Loucy (cell line): ENCODE results near the gene NDUFS1.

Experiments used
- H2AFZ ChIP-seq: fragments of 200-600 bp; sonication (generic); 2 replicates; pipeline ENCODE4 v1.6.0; 2016; ENCODE audit warnings: antibody characterized with exemption, mild to moderate bottlenecking, low read length, moderate library complexity
- H3F3A ChIP-seq: fragments of 200-600 bp; 2 replicates; pipeline ENCODE4 v1.6.0; 2016; ENCODE audit warnings: antibody characterized with exemption, low read depth, mild to moderate bottlenecking
- H3K27me3 ChIP-seq: fragments of 200-600 bp; sonication (generic); 2 replicates; pipeline ENCODE4 v1.6.1; 2014; ENCODE audit warnings: low read length, mild to moderate bottlenecking; ENCODE audit not compliant: insufficient read depth, poor library complexity, severe bottlenecking
- H3K36me3 ChIP-seq: fragments of 200-600 bp; sonication (generic); 2 replicates; pipeline ENCODE4 v1.6.1; 2016; ENCODE audit warnings: low read length; ENCODE audit not compliant: insufficient read depth
- H3K4me1 ChIP-seq: fragments of 200-600 bp; sonication (generic); 2 replicates; pipeline ENCODE4 v1.5.1; 2014; ENCODE audit warnings: low read length, mild to moderate bottlenecking; ENCODE audit not compliant: insufficient read depth, poor library complexity, severe bottlenecking
- H3K4me2 ChIP-seq: fragments of 200-600 bp; sonication (generic); 2 replicates; pipeline ENCODE4 v1.6.0; 2014; ENCODE audit warnings: antibody characterized with exemption, low read length, low read depth, mild to moderate bottlenecking; ENCODE audit not compliant: poor library complexity, severe bottlenecking
- H3K4me3 ChIP-seq: fragments of 200-600 bp; sonication (generic); 2 replicates; pipeline ENCODE4 v1.5.1; 2014; ENCODE audit warnings: low read length, mild to moderate bottlenecking, mixed read lengths; ENCODE audit not compliant: poor library complexity, severe bottlenecking
- H3K79me2 ChIP-seq: fragments of 200-600 bp; sonication (generic); 2 replicates; pipeline ENCODE4 v1.6.1; 2014; ENCODE audit warnings: low read length; ENCODE audit not compliant: insufficient read depth
- H3K9ac ChIP-seq: fragments of 200-600 bp; sonication (generic); 2 replicates; pipeline ENCODE4 v1.6.0; 2014; ENCODE audit warnings: mild to moderate bottlenecking, low read depth, low read length, moderate library complexity; ENCODE audit not compliant: poor library complexity, severe bottlenecking
- H3K9me2 ChIP-seq: fragments of 200-600 bp; sonication (generic); replicated peaks from 2 replicates; pipeline ENCODE4 v1.6.1; 2016; ENCODE audit warnings: low read depth, low read length, mixed read lengths
- H3K9me3 ChIP-seq: fragments of 200-600 bp; sonication (generic); 2 replicates; pipeline ENCODE4 v1.6.1; 2014; ENCODE audit warnings: mild to moderate bottlenecking, antibody characterized with exemption, low read length, low read depth; ENCODE audit not compliant: insufficient read depth
- H4K20me1 ChIP-seq: fragments of 200-600 bp; sonication (generic); 2 replicates; pipeline ENCODE4 v1.6.0; 2014; ENCODE audit warnings: antibody characterized with exemption, low read length, mild to moderate bottlenecking; ENCODE audit not compliant: insufficient read depth, poor library complexity, severe bottlenecking
- EZH2phosphoT487 ChIP-seq: fragments of 200-600 bp; IDR thresholded peaks from 2 replicates; pipeline ENCODE4 v1.6.1; 2018; ENCODE audit warnings: antibody characterized with exemption, mild to moderate bottlenecking, moderate library complexity, borderline replicate concordance
- TF ChIP-seq, protein P1 (sequence below): fragments of 200-600 bp; sonication (generic); conservative IDR thresholded peaks from 2 replicates; pipeline ENCODE4 v1.5.1; 2014; ENCODE audit warnings: mild to moderate bottlenecking, antibody characterized with exemption, low read length

Gene NDUFS1

DNA sequence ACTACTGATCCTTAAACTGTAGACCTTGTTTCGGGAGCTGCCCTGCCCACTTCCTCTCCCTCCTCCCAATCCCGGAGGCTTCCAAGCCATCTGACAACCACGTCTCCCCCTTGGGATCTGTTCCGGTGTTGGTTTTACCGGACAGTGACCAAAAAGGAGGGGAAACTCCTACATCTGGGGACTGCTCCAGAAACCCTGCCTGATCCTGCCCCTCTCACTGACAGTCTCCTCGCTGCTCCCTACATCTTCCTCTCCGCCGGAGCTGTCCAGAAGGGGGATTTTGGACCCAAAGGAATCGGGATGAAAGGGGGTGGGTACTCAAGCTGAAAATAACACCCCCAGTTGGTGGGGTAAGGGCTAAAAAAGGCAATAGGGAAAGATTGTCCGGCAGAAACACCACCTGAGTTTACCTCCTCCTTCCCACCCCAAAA lies 74.8 kb downstream of the NDUFS1 start:
- Histone ChIP-seq H4K20me1 (peaks cover 30% of the 10 kb centered on the region), H3K79me2 (peaks cover 87% of the 10 kb centered on the region), H3K4me2 (peak overlapping the region; percentile 98), H3K4me1 (peaks cover 39% of the 10 kb centered on the region), H3K9me3 (no peaks in the 10 kb centered on the region), H3K36me3 (no peaks in the 10 kb centered on the region; the same call in 1 of the 2 replicates), H3F3A (peaks cover 3% of the 10 kb centered on the region), H3K4me3 (peak overlapping the region; percentile 97), H3K9me2 (no peaks in the 10 kb centered on the region), H2AFZ (peak overlapping the region; percentile 79), H3K9ac (peak overlapping the region; percentile 100), H3K27me3 (no peaks in the 10 kb centered on the region)
- TF ChIP-seq EZH2phosphoT487: no peak
- TF ChIP-seq, protein P1, sequence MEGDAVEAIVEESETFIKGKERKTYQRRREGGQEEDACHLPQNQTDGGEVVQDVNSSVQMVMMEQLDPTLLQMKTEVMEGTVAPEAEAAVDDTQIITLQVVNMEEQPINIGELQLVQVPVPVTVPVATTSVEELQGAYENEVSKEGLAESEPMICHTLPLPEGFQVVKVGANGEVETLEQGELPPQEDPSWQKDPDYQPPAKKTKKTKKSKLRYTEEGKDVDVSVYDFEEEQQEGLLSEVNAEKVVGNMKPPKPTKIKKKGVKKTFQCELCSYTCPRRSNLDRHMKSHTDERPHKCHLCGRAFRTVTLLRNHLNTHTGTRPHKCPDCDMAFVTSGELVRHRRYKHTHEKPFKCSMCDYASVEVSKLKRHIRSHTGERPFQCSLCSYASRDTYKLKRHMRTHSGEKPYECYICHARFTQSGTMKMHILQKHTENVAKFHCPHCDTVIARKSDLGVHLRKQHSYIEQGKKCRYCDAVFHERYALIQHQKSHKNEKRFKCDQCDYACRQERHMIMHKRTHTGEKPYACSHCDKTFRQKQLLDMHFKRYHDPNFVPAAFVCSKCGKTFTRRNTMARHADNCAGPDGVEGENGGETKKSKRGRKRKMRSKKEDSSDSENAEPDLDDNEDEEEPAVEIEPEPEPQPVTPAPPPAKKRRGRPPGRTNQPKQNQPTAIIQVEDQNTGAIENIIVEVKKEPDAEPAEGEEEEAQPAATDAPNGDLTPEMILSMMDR: no peak

DNA sequence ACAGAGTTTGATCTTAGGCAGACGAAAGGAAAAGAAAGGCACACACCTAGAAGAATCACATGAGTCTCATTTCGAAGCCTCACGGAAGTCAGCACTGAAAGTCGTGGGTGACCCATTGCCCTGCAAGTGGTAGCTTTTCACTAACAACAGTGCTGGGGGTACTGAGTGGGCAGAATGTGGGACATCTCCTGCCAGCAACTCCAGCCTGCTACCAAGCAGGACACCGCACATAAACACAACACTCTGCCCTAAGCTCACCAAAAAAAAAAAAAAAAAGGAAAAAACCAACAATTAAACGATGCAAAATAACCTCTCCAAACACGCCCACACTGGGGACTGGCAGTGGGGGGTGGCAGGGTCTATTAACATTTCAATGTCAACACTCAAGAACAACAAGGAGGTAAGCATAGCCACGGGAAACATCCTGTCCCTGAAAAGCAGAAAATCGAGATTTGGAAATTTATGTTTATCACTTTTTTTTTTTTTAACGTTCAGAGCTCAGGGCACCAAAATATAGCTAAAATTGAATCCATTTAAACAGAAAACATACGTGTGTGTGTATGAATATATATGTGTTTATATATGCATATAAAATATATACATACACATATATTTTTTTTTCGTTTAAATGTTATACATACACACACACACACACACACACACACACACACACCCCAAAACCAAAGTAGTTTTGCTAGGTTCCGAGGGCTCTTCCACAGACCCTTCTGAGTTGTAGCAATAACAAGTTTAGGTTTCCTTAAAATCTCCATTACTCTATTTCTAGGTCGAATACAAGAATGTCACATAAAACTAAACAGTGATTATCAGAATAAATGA lies 75.4 kb downstream of the NDUFS1 start:
- H4K20me1 ChIP-seq: peaks cover 32% of the 10 kb centered on the region
- no peaks in the 10 kb centered on the region for H3K27me3 ChIP-seq
- H3F3A ChIP-seq: peaks cover 3% of the 10 kb centered on the region
- H2AFZ ChIP-seq: no peak overlapping the region
- H3K9ac ChIP-seq: peak overlapping the region; percentile 100
- H3K9me2 ChIP-seq: no peaks in the 10 kb centered on the region
- peaks cover 87% of the 10 kb centered on the region for H3K79me2 ChIP-seq
- H3K4me1 ChIP-seq: peaks cover 33% of the 10 kb centered on the region
- no peaks in the 10 kb centered on the region for H3K9me3 ChIP-seq
- H3K36me3 ChIP-seq: no peaks in the 10 kb centered on the region; the same call in 1 of the 2 replicates
- peak overlapping the region; percentile 98 for H3K4me2 ChIP-seq
- peak overlapping the region; percentile 97 for H3K4me3 ChIP-seq
- no peak for TF ChIP-seq EZH2phosphoT487
- TF ChIP-seq, protein P1: no peak

DNA sequence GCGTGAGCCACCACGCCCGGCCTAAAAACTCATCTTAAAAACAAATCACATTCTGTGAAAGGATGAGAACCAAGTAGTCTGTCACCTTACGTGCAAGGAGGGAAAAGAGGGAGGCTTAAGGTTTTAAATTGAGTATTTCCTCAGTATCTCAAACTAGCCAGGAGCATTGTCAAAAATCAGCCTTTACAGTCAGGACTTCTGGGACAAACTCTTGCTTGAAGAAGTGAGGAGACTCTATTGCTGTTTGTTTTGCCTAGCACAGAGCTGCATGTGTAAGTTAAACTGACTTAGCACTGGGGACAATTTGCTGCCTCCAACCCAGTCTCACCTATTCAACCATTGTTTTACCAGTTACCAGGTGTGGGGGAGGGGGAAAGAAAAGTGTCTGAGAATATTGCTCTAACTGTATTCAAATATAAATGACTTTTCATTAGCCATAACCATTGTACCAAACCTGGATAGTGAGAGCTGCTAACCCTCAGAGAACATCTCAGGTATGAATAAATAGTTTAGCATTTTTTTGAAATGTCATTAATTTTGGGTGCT lies 76.9 kb downstream of the NDUFS1 start:
- no peaks in the 10 kb centered on the region for H3K36me3 ChIP-seq
- H3K79me2 ChIP-seq: peaks cover 87% of the 10 kb centered on the region
- no peaks in the 10 kb centered on the region for H3K27me3 ChIP-seq
- H3K4me3 ChIP-seq: peak overlapping the region; percentile 97
- H4K20me1 ChIP-seq: peaks cover 32% of the 10 kb centered on the region
- peak overlapping the region; percentile 100 for H3K9ac ChIP-seq
- H3K4me1 ChIP-seq: peaks cover 31% of the 10 kb centered on the region
- H3K9me3 ChIP-seq: no peaks in the 10 kb centered on the region
- peaks cover 3% of the 10 kb centered on the region for H3F3A ChIP-seq
- peak overlapping the region; percentile 98 for H3K4me2 ChIP-seq
- H3K9me2 ChIP-seq: no peaks in the 10 kb centered on the region
- no peak overlapping the region for H2AFZ ChIP-seq
- TF ChIP-seq, protein P1: no peak
- TF ChIP-seq EZH2phosphoT487: no peak
